Anterior cingulate cortex (tissue), 58 donors: Measurements from ENCODE around the gene ATP7B.

Source experiments
- DNase-seq, 58 donors: peaks; one replicate each; lab custom pipeline; 2025; lab: John Stamatoyannopoulos, UW

The ATP7B gene

GRCh38 chr13:51902776-51903175 is 108.5 kb downstream of the ATP7B start:
- DNase-seq = no peak

- no peak for DNase-seq
These were observed 110.8 kb downstream of the ATP7B start for GRCh38 chr13:51900471-51900870.

GRCh38 chr13:51895906-51896888 is 115.1 kb downstream of the ATP7B start:
- peak in 30 of 58 donors; percentile 4 to 54 (median 18) for DNase-seq

GRCh38 chr13:51894239-51894638 is 117.0 kb downstream of the ATP7B start:
- no peak for DNase-seq

GRCh38 chr13:51892657-51893056 is 118.6 kb downstream of the ATP7B start:
- DNase-seq = no peak

GRCh38 chr13:51887468-51887867 is 123.8 kb downstream of the ATP7B start:
- no peak for DNase-seq

GRCh38 chr13:51885651-51886050 is 125.6 kb downstream of the ATP7B start:
- DNase-seq = no peak

GRCh38 chr13:51883226-51883600 is 128.0 kb downstream of the ATP7B start:
- no peak for DNase-seq
